Midbrain (tissue), 1 donor: ENCODE results near the gene PNPLA7.

ENCODE experiments used
- DNase-seq: peaks from one replicate; lab custom pipeline; 2025; lab: John Stamatoyannopoulos, UW

The PNPLA7 gene

GRCh38 chr9:137494104-137494544 is 56.1 kb downstream of the PNPLA7 start:
- DNase-seq: no peak

- DNase-seq: no peak
These were observed 56.7 kb downstream of the PNPLA7 start for GRCh38 chr9:137493364-137494103.

GRCh38 chr9:137492464-137493363 is 57.5 kb downstream of the PNPLA7 start:
- DNase-seq: no peak

GRCh38 chr9:137491735-137492432 is 58.3 kb downstream of the PNPLA7 start:
- no peak for DNase-seq

GRCh38 chr9:137490532-137491186 is 59.5 kb downstream of the PNPLA7 start:
- no peak for DNase-seq

- no peak for DNase-seq
These were observed 61.3 kb downstream of the PNPLA7 start for GRCh38 chr9:137488906-137489305.

- DNase-seq: no peak
These were observed 61.9 kb downstream of the PNPLA7 start for GRCh38 chr9:137488327-137488653.

GRCh38 chr9:137487454-137488326 is 62.5 kb downstream of the PNPLA7 start:
- no peak for DNase-seq

- no peak for DNase-seq
These were observed 63.4 kb downstream of the PNPLA7 start for GRCh38 chr9:137486545-137487453.

GRCh38 chr9:137486141-137486490 is 64.1 kb downstream of the PNPLA7 start:
- no peak for DNase-seq

- no peak for DNase-seq
These were observed 64.7 kb downstream of the PNPLA7 start for GRCh38 chr9:137485343-137486140.

- no peak for DNase-seq
These were observed 65.5 kb downstream of the PNPLA7 start for GRCh38 chr9:137484551-137485315.

GRCh38 chr9:137482094-137482781 is 68.0 kb downstream of the PNPLA7 start:
- DNase-seq: peak; percentile 21

- no peak for DNase-seq
These were observed 69.2 kb downstream of the PNPLA7 start for GRCh38 chr9:137480686-137481683.

- no peak for DNase-seq
These were observed 70.1 kb downstream of the PNPLA7 start for GRCh38 chr9:137479892-137480685.
